ENCODE data around the gene SCYL1.
"Not testable (repeated sequence)": the region's sequence is repeated elsewhere in the genome, so short reads cannot be mapped to it uniquely, and the experiment has no call there.

Gene SCYL1

GRCh38 chr11:65554842-65555430 is 30.1 kb downstream of the SCYL1 start:
- no peak for DNase-seq (ENCODE audit: low spot score)

GRCh38 chr11:65555693-65556231 is 30.9 kb downstream of the SCYL1 start:
- DNase-seq (ENCODE audit: low spot score) = peak; percentile 92

- DNase-seq (ENCODE audit: low spot score) = no peak
These were observed 31.8 kb downstream of the SCYL1 start for GRCh38 chr11:65556470-65557279.

GRCh38 chr11:65557280-65558001 is 32.6 kb downstream of the SCYL1 start:
- DNase-seq (ENCODE audit: low spot score) = peak; percentile 25

GRCh38 chr11:65558002-65558929 is 33.4 kb downstream of the SCYL1 start, which contains the start of gene LTBP3:
LTBP3 (minus strand) TSS chr11:65558359; CDS start chr11:65557959, 400 bp downstream.
- peak; percentile 95 for DNase-seq (ENCODE audit: low spot score)

GRCh38 chr11:65558930-65559509 is 34.1 kb downstream of the SCYL1 start:
- DNase-seq (ENCODE audit: low spot score) = peak; percentile 73

- DNase-seq (ENCODE audit: low spot score) = no peak
These were observed 34.7 kb downstream of the SCYL1 start for GRCh38 chr11:65559535-65559934.

GRCh38 chr11:65559951-65560537 is 35.2 kb downstream of the SCYL1 start:
- DNase-seq (ENCODE audit: low spot score) = no peak

GRCh38 chr11:65560555-65561418 is 35.9 kb downstream of the SCYL1 start:
- DNase-seq (ENCODE audit: low spot score) = peak; percentile 60

- DNase-seq (ENCODE audit: low spot score) = no peak
These were observed 37.1 kb downstream of the SCYL1 start for GRCh38 chr11:65562020-65562419.

- no peak for DNase-seq (ENCODE audit: low spot score)
These were observed 37.9 kb downstream of the SCYL1 start for GRCh38 chr11:65562788-65563187.

- DNase-seq (ENCODE audit: low spot score) = no peak
These were observed 38.7 kb downstream of the SCYL1 start for GRCh38 chr11:65563601-65564000.

- not testable (repeated sequence) for DNase-seq (ENCODE audit: low spot score)
These were observed 40.1 kb downstream of the SCYL1 start for GRCh38 chr11:65564879-65565559.

- no peak for DNase-seq (ENCODE audit: low spot score)
These were observed 41.0 kb downstream of the SCYL1 start for GRCh38 chr11:65565624-65566453.

- DNase-seq (ENCODE audit: low spot score) = peak; percentile 67
These were observed 44.5 kb downstream of the SCYL1 start for GRCh38 chr11:65569164-65569972.

GRCh38 chr11:65569973-65570918 is 45.4 kb downstream of the SCYL1 start, which contains the start of gene ZNRD2:
ZNRD2 (plus strand) TSS chr11:65570477; CDS start chr11:65570492, 15 bp downstream.
- DNase-seq (ENCODE audit: low spot score) = peak; percentile 96

All from GM03348 (cell line).